Activated naive CD8-positive, alpha-beta T cell treated with anti-CD3 and anti-CD28 coated beads, Interleukin-2, amount 10 ng/mL, durations not matched to agents 7 days and 5 days (primary cell): ENCODE results near the gene CLDN9. TPM values are rescaled to one million over a fixed set of nuclear protein-coding genes. Genes with fewer than 3 reads are reported as not detected.

ENCODE experiments used
- ATAC-seq: fragments of 150-1000 bp; cut with Tn5 transposase; one replicate; pipeline ENCODE4 v1.10.0; 2021; ENCODE audit warnings: low read depth, moderate library complexity
- POLR2A ChIA-PET: fragments of 350-600 bp; sonication (Branson Sonifier 250); formaldehyde crosslinking; loops from one replicate; lab custom pipeline; 2021; ENCODE audit warnings: antibody characterized with exemption; lab: Charles Lee
- DNase-seq: peaks from one replicate; pipeline ENCODE4 v3.0.0; 2021
- H3K27ac Mint-ChIP-seq: one replicate; pipeline ENCODE4 v1.8.0; 2022; ENCODE audit warnings: mild to moderate bottlenecking, mixed read lengths
- H3K27me3 Mint-ChIP-seq: one replicate; pipeline ENCODE4 v1.8.0; 2022; ENCODE audit warnings: mild to moderate bottlenecking, moderate library complexity, mixed read lengths
- H3K36me3 Mint-ChIP-seq: one replicate; pipeline ENCODE4 v1.8.0; 2021; ENCODE audit warnings: mild to moderate bottlenecking, mixed read lengths
- H3K4me1 Mint-ChIP-seq: one replicate; pipeline ENCODE4 v1.8.0; 2021; ENCODE audit warnings: mixed read lengths
- H3K4me3 Mint-ChIP-seq: one replicate; pipeline ENCODE4 v1.8.0; 2022; ENCODE audit warnings: mild to moderate bottlenecking, moderate library complexity, mixed read lengths
- H3K9me3 Mint-ChIP-seq: one replicate; pipeline ENCODE4 v1.8.0; 2021; ENCODE audit warnings: mixed read lengths
- total RNA-seq, 2 experiments: library from RNA; stranded (reverse); gene quantifications; one replicate each; pipeline ENCODE4 v1.2.3, GENCODE V29; 2021

Gene CLDN9
- total RNA-seq, 2 experiments from 2014 or later = not detected

- Mint-ChIP-seq H3K27me3 (no peaks in the 10 kb centered on the region), H3K36me3 (peaks cover 32% of the 10 kb centered on the region), H3K4me3 (peak overlapping the region; percentile 82), H3K4me1 (peaks cover 53% of the 10 kb centered on the region), H3K27ac (peak overlapping the region; percentile 89), H3K9me3 (no peaks in the 10 kb centered on the region)
- no peak for DNase-seq
- ATAC-seq = no peak
- POLR2A ChIA-PET = interaction anchor here (1.1 to 6.5 kb wide), 10 partner anchors 7 to 79 kb away, joined by 3 to 131 read pairs (median 20); partner anchors contain the start of genes IL32 and MMP25
Observed at GRCh38 chr16:3060339-3061127, 47.8 kb downstream of the CLDN9 start.

DNA sequence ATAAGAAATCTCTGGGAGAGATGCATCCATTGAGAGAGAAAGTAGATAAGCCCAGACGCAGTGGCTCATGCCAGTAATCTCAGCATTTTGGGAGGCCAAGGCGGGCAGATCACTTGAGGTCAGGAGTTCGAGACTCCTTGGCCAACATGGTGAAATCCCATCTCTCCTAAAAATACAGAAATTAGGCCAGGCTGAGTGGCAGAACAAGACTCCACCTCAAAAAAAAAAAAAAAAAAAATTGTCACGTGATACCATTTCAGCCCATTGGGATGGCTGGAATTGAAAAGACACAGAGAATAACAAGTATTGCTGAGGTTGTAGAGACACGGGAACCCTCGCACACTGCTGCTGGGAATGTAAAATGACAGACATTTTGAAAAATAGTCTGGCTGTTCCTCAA is 49.8 kb downstream of the CLDN9 start:
- Mint-ChIP-seq H3K27ac (no peak overlapping the region), H3K4me3 (no peak overlapping the region), H3K27me3 (no peaks in the 10 kb centered on the region), H3K36me3 (peaks cover 35% of the 10 kb centered on the region), H3K4me1 (peaks cover 39% of the 10 kb centered on the region), H3K9me3 (no peaks in the 10 kb centered on the region)
- POLR2A ChIA-PET = interaction anchor here (1.0 to 8.2 kb wide), 6 partner anchors 13 to 72 kb away, joined by 3 to 143 read pairs (median 32); partner anchors contain the start of gene ZNF213
- ATAC-seq (no peak), DNase-seq (no peak)

GRCh38 chr16:3063625-3064386 is 51.1 kb downstream of the CLDN9 start:
- Mint-ChIP-seq H3K27ac (peak overlapping the region; percentile 79), H3K4me1 (peaks cover 42% of the 10 kb centered on the region), H3K36me3 (peaks cover 43% of the 10 kb centered on the region), H3K27me3 (no peaks in the 10 kb centered on the region), H3K4me3 (peak overlapping the region; percentile 43), H3K9me3 (no peaks in the 10 kb centered on the region)
- POLR2A ChIA-PET = interaction anchor here (1.0 to 8.7 kb wide), 7 partner anchors 6 to 71 kb away, joined by 3 to 143 read pairs (median 57); partner anchors contain the start of gene ZNF213
- no peak for ATAC-seq
- DNase-seq = no peak

Other genes starting within 250 kb of the CLDN9 start
- gene ELOB, start 235.6 kb upstream of the CLDN9 start, total RNA-seq = 100 to 1,000 TPM; 205 to 210 TPM
- under 1 TPM; 0.17 to 0.36 TPM for gene PRSS33, start 225.4 kb upstream of the CLDN9 start, total RNA-seq
- not detected for gene PRSS41, start 214.5 kb upstream of the CLDN9 start, total RNA-seq
- 1 to 10 TPM; 5.6 to 6.9 TPM for gene PRSS21, start 195.7 kb upstream of the CLDN9 start, total RNA-seq
- gene ZG16B, start 182.6 kb upstream of the CLDN9 start, total RNA-seq = 1 to 10 TPM; 6.7 to 8.1 TPM
- not detected for gene PRSS22, start 154.8 kb upstream of the CLDN9 start, total RNA-seq
- 10 to 100 TPM; 21.0 to 21.2 TPM for gene FLYWCH2, start 129.7 kb upstream of the CLDN9 start, total RNA-seq
- gene FLYWCH1, start 101.0 kb upstream of the CLDN9 start, total RNA-seq = 10 to 100 TPM; 65.5 to 69.7 TPM
- gene KREMEN2, start 48.6 kb upstream of the CLDN9 start, total RNA-seq = under 1 TPM in 1 of 2 experiments, not detected in 1; 0.36 TPM
- 10 to 100 TPM; 40.7 to 42.4 TPM for gene PAQR4, start 43.6 kb upstream of the CLDN9 start, total RNA-seq
- gene PKMYT1, start 32.5 kb upstream of the CLDN9 start, total RNA-seq = 100 to 1,000 TPM; 106 to 116 TPM
- gene CLDN6, start 5.3 kb downstream of the CLDN9 start, total RNA-seq = not detected
- gene TNFRSF12A, start 7.4 kb downstream of the CLDN9 start, total RNA-seq = 1 to 10 TPM; 2.9 TPM
- 10 to 100 TPM; 38.1 to 42.6 TPM for gene HCFC1R1, start 11.0 kb downstream of the CLDN9 start, total RNA-seq
- 10 to 100 TPM; 36.3 to 36.9 TPM for gene THOC6, start 11.1 kb downstream of the CLDN9 start, total RNA-seq
- gene BICDL2, start 24.0 kb downstream of the CLDN9 start, total RNA-seq = 1 to 10 TPM; 1.6 TPM
- 10 to 100 TPM; 49.3 to 60.4 TPM for gene MMP25, start 33.6 kb downstream of the CLDN9 start, total RNA-seq
- gene IL32, start 52.7 kb downstream of the CLDN9 start, total RNA-seq = 1,000 to 10,000 TPM; 2,319 to 2,425 TPM
- gene ZSCAN10, start 86.4 kb downstream of the CLDN9 start, total RNA-seq = under 1 TPM; 0.37 to 0.39 TPM
- not detected for gene ZNF205, start 99.7 kb downstream of the CLDN9 start, total RNA-seq
- gene ZNF213, start 122.1 kb downstream of the CLDN9 start, total RNA-seq = 10 to 100 TPM; 12.9 to 13.3 TPM
- gene OR1F1, start 175.3 kb downstream of the CLDN9 start, total RNA-seq = not detected
- gene ZNF200, start 222.2 kb downstream of the CLDN9 start, total RNA-seq = 10 to 100 TPM; 16.5 to 19.5 TPM
- under 1 TPM; 0.23 to 0.39 TPM for gene MEFV, start 243.7 kb downstream of the CLDN9 start, total RNA-seq